Measurements from ENCODE around the gene RAN.
A peak's percentile ranks its signal among the peaks of the same experiment; 100 is the strongest.
"Not testable (repeated sequence)": the region's sequence is repeated elsewhere in the genome, so short reads cannot be mapped to it uniquely, and the experiment has no call there.

Gene RAN

GRCh38 chr12:130871286-130872178, at the start of gene RAN:
RAN (plus strand) TSS chr12:130872066; CDS start chr12:130872594, 528 bp downstream.
- peak; percentile 95 for DNase-seq

GRCh38 chr12:130825771-130826150, 46.1 kb upstream of the RAN start:
- no peak for DNase-seq

DNA sequence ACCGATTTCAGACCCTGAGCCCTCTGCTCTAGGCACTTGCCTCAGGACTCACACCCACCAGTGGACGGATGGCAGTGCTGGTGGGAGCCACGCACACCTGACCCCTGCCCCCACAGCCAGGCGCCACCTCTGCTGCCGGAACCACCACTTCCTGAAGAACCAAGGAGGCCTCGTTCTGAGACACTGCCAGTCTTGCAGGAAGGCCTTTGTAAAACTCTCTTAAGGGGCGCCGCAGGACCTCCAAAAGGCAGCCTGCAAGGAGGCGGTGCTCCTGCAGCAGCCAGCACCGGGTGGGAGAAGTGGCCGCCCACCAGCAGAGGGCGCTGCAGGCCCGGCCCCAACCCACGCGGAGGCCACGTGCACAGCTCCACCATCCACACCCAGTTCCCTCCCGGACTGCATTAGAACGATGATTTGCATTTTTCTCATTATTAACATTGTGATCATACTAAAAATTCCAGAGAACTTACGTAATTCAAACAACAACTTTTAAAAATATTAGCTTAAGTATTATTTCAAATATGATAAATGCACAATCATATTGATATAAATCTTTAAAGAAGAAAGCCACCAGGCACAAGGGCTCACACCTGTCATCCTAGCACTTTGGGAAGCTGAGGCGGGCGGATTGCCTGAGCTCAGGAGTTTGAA, 45.6 kb upstream of the RAN start:
- peak; percentile 74 for DNase-seq

GRCh38 chr12:130827432-130827831, 44.4 kb upstream of the RAN start:
- no peak for DNase-seq

- DNase-seq = no peak
Measured at GRCh38 chr12:130828895-130829294, 43.0 kb upstream of the RAN start.

DNA sequence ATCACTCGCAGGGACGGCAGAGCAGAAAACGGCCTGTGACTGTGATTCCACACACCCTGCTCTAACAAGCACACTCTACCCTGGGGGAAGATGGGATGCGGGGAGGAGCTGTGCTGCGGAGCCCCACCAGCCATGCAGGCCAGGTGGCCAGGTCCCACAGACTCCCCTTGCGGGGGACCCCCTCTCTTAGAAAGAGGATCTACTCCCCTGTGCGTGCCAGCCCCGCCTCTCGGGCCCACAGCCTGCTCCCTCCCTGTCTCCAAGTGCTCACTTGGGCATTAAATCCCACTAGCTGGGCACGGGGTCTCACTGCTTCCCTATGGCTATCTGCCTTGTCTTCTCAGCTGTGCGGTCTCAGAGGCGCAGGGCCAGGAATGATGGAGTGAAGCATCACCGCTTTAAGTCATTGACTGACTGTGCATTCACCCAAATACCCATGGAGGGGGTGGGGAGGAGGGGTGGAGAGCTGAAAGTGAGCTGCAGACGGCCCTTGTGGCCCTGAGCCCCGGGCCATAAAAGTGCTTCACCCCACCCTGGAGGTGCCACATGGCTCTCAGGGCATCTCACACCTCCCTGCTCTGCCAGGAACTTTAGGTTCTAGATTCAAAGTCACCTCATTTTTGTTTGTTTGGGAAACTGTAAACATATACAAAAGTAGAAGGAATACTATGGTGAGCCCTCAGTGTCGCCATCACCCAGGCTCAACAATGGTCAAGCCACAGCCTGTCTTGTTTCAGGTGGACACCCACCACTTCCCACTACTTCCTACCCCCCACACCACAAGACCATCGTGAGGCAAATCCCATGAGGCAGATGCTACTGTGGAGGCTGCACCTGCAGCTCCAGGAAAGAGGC, 42.2 kb upstream of the RAN start:
- DNase-seq = no peak

DNA sequence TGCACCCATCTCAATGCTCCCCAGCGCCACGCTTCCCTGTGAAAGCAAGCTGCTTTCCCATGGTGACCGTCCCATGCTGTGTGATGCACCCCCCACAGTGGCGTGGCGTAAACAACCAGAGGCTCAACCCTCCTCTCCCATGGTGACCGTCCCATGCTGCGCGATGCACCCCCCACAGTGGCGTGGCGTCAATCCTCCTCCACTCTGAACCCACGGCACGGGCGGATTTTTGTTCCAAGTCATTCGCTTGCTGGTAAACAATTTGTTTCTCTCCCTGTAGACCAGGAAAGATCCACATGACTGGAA, 41.7 kb upstream of the RAN start:
- DNase-seq = no peak

DNA sequence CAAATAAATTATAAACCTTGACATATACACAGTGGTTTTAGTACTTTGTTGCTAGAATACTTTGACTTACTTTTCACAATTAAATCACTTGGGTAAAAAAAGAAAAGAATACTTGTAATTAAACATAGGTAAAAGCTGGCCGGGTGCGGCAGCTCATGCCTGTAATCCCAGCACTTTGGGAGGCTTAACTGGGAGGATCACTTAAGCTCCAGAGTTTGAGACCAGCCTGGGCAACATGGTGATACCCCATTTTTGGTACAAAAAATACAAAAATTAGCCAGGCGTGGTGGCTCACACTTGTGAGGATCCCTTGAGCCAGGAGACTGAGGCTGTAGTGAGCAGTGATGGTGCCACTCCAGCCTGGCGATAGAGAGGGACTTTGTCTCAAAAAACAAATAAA, 40.6 kb upstream of the RAN start:
- no peak for DNase-seq

DNA sequence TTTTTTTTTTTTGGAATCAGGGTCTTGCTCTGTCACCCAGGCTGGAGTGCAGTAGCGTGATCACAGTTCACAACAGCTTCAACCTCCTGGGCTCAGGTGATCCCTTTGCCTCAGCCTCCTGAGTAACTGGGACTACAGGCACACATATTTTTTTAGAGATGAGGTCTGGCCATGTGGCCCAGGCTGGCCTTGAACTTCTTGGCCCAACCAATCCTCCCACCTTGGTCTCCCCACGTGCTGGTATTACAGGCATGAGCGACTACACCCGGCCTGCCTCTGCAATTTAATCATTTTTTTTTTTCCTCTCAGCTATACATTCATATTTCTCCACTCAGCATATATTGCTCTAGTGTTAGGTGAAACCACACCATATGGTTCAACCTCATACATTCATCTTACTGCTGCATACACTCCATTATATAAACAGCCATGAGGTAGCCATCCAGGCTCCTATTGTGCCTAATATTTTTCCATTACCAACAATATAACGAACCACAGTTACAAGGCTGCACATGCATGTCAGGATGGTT, 39.9 kb upstream of the RAN start:
- no peak for DNase-seq

DNA sequence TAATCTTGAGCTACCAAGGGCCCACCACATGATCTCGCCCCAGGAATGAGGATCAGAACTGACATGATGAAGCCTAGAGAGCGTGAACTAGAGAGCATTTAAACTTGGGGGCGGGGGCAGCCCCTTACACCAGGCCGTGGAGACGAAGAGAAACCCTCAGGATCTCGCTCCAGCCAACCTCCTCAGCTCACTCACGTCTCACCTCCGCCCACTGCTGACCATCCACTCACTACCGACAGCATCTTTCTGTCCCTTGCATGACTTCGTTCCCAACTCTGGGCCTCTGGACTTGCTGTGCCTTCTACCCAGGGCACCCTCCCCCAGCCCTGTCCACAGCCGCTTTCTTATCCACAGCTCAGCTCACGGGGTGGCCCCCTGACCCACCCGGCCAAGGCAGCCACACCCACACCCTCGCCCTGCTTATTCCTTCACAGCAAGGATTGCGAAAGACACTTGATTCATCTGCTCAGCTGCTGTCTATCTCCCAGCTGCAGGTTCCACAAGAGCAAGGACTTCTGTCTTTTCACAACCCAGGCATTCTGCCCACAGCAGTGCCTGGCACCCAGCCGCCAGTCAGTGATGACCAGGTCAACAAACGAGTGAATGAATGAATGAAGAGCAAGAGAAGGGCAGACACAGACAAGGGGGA, 39.2 kb upstream of the RAN start:
- DNase-seq = no peak

- no peak for DNase-seq
Measured at GRCh38 chr12:130835011-130835410, 36.9 kb upstream of the RAN start.

DNA sequence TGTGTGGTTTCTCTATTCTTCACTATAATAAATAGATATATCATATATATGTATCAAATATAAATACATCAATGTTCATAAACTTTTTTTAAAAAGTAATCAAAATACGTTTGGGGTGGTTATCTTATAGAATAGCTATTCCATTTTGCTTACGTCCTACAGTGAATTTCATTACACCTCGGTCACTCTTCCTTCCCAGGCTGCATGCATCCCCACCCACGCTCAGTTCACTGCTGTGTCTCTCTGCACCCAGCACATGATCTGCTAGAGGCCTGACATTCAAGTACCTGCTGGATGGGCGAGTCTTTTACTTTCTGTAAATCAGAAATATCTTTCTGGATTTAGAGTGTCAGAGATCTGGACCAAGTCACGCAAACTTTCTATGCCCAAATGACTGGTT, 36.4 kb upstream of the RAN start:
- DNase-seq = no peak

DNA sequence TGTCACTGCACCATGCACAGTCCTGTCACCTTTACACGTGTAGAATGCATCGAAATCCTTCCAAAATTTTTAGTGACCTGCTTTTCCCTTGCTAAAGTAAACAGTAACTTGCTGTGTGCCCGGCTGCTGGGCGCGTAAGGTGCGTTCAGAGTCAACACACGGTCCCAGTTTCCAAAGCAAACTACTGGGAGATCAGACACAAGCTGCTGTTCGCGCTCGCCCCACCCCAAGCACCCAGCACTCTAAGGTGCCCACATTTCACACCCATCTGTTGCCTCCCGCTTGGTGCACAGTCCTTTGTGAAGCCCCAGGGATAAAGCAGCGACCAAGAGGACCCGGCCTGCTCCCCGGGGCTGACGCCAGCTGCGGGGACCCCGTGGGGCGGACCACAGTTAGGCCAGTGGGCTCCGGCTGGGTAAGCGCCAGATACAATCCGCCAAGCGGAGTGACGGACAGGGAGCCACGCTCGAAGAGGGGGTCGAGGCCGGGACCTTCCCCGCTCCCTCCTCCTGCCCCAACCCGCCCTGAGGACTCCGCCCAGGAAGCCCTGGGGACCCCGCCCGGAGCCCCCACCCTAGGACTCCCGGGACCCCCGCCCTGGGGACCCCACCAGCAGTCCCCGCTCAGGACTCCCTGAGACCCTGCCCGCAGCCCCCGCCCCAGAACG, 33.4 kb upstream of the RAN start:
- DNase-seq = no peak

DNA sequence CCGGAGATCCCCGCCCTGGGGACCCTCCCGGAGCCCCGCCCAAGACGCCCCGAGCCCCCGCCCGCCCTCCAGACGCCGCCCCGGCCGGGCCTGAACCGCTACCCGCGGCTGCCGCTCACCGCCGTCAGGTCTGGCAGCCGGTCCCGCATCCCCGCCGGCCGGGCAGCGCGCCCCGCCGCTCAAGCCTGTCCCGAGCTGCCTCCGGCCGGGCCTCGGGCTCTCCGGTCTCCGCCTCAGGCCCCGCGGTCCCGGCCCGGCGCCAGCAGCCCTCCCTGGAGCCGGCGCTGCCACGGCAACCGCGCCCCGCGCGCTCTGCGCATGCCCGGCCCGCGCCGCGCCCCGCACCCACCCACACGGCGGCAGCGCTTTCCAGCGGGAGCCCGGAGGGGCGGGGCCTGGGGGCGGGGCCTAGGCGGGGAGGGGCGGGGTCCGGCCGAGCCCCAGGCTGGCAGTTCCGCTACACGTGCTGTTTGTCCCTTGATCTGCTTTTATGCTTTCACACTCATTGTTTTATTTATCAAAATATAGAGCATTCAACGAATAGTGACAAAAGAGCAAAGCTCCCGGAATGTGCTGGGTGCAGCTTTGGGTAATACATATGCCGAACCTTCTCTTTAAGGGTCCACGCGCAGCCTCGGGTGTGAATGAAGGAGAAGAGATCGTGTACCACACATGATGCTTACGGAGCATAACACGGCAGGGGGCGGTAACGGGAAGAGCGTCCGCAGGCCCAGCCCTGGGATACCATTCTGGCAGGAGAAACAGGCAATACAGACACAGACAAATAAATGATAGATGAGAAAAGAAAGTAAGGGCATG, 32.7 kb upstream of the RAN start, which contains the start of gene STX2:
TSS of gene STX2 (minus strand) at position 300 of the 819 bp plus-strand sequence. CDS start at position 149, 151 bp downstream.
- DNase-seq = peak; percentile 92

DNA sequence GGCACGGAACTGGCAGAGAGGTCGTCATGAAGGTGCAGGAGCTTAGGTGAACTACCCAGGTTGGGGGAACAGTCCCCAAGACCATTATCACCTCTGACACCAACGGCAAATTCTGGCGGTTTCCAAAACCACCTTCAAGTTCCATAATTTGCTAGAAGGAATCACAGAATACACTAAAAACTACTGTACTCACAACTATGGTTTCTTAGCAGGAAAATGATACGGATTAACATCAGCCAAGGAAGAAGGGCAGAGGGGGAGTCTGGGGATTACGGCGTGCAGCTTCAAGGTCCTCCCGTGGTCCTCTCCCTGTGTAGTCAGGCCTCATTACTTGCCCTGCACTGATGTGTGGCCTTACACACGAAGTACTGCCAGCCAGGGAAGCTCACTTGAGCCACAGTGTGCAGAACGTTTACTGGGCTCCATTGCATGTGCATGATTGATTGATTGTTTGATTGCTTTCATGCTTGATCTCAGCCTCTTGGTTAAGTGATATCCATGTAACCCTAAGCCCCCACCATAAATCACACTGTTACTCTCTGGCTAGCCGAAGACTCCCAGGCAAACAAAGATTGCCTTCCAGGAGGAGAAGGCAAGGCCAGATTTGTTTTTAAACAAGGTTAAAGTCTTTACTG, 32.0 kb upstream of the RAN start:
- no peak for DNase-seq

DNA sequence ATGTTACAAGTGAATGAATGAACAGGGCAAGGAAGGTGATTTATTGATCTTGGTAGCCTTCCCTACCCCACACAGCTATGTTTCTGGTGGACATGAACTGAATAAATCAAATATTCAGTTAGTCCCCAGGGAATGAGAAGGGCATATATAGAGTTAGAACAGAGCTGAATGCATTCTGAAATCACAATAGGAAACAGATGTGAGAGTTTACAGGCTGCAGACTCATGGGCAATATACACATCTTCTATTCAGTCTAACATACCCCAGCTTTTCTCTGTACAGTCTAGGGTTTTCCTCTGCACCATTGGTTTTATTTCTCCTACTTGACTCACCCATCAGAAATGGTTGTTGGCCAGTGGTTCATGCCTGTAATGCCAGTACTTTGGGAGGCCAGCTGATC, 25.5 kb upstream of the RAN start:
- DNase-seq = no peak

- DNase-seq = no peak
Measured at GRCh38 chr12:130847112-130847511, 24.8 kb upstream of the RAN start.

GRCh38 chr12:130848105-130848504, 23.8 kb upstream of the RAN start:
- DNase-seq = not testable (repeated sequence)

DNA sequence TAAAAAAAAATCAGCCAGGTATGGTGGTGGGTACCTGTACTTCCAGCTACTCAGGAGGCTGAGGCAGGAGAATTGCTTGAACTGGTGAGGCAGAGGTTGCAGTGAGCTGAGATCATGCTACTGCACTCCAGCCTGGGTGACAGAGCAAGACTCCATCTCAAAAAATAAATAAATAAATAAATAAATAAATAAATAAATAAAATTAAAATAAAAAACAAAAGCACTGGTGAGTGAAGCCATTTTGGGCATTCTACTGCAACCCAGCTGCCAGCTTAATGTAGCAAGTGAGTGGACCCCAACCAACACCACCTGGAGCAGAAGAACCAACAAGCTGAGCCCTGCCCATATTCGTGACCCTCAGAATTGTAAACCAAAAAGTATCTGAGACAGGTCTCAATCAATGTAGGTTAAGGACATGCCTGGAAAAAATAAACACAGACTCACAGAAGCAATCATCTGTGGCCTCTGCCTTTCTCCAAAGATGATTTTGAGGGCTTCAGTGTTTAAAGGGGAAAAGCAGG, 23.0 kb upstream of the RAN start:
- not testable (repeated sequence) for DNase-seq

All from CD4-positive, alpha-beta T cell treated with Interleukin-12 subunit alpha and Interleukin-12 subunit beta, for 1 hour (primary cell).